COR-L47 (cell line): ENCODE measurements around the gene GNG14.
"Not testable (repeated sequence)": the region's sequence is repeated elsewhere in the genome, so short reads cannot be mapped to it uniquely, and the experiment has no call there.

Experiments
- DNase-seq: peaks from one replicate; lab custom pipeline; 2025; lab: John Stamatoyannopoulos, UW

Gene GNG14

GRCh38 chr19:12696366-12697335 lies 8.9 kb downstream of the GNG14 start, which contains the start of gene FBXW9:
FBXW9 (minus strand) TSS chr19:12696631; CDS start chr19:12696581, 50 bp downstream.
- peak; percentile 92 for DNase-seq

- not testable (repeated sequence) for DNase-seq
Measured at GRCh38 chr19:12697425-12697824, 9.6 kb downstream of the GNG14 start.

- DNase-seq, result no peak
Measured at GRCh38 chr19:12698138-12698537, 10.3 kb downstream of the GNG14 start.

GRCh38 chr19:12701596-12702282 lies 13.9 kb downstream of the GNG14 start:
- DNase-seq, result no peak

GRCh38 chr19:12703046-12703445 lies 15.2 kb downstream of the GNG14 start:
- no peak for DNase-seq

GRCh38 chr19:12705169-12705568 lies 17.4 kb downstream of the GNG14 start:
- no peak for DNase-seq

GRCh38 chr19:12705654-12706331 lies 18.0 kb downstream of the GNG14 start:
- DNase-seq, result no peak

- no peak for DNase-seq
Measured at GRCh38 chr19:12706332-12706718, 18.5 kb downstream of the GNG14 start.

- no peak for DNase-seq
Measured at GRCh38 chr19:12708641-12709040, 20.8 kb downstream of the GNG14 start.

GRCh38 chr19:12711187-12711586 lies 23.4 kb downstream of the GNG14 start:
- DNase-seq, result no peak

GRCh38 chr19:12712077-12712476 lies 24.3 kb downstream of the GNG14 start:
- DNase-seq, result not testable (repeated sequence)

GRCh38 chr19:12713304-12713703 lies 25.5 kb downstream of the GNG14 start:
- not testable (repeated sequence) for DNase-seq

GRCh38 chr19:12715102-12715501 lies 27.3 kb downstream of the GNG14 start:
- DNase-seq, result no peak

- DNase-seq, result no peak
Measured at GRCh38 chr19:12715929-12716328, 28.1 kb downstream of the GNG14 start.

- no peak for DNase-seq
Measured at GRCh38 chr19:12720296-12720695, 32.5 kb downstream of the GNG14 start.

GRCh38 chr19:12720851-12721655 lies 33.3 kb downstream of the GNG14 start:
- DNase-seq, result no peak

GRCh38 chr19:12721656-12722565 lies 34.1 kb downstream of the GNG14 start:
- DNase-seq, result peak; percentile 51

GRCh38 chr19:12722566-12723380 lies 35.0 kb downstream of the GNG14 start:
- DNase-seq, result peak; percentile 99

GRCh38 chr19:12723381-12723640 lies 35.5 kb downstream of the GNG14 start:
- no peak for DNase-seq
